ENCODE data around the gene RERE. TPM values are rescaled to one million over a fixed set of nuclear protein-coding genes. Genes with fewer than 3 reads are reported as not detected.

RERE gene
- total and polyA plus RNA-seq, 7 donors = 38.8 to 308 (median 99.7) TPM

DNA sequence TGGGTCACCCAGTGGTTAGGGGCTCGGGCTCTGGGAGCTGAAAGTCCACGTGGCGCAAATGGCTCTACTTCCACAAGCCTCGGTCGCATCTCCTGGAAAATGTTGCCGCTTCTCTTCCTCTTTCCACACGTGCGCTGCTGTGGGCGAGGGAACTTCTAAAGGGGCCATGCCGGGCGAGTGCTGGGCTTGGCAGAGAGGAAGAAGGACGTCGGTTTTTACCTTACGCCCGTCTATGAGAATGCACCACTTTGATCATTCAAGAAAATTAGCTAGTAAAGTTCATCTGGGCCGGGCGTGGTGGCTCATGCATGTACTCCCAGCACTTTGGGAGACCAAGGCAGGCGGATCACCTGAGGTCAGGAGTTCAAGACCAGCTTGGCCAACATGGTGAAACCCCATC, 489.2 kb downstream of the RERE start:
- intact Hi-C loops (cut with DNase I) = no loop called here
- Histone ChIP-seq H3K4me1 (peaks cover 10% of the 10 kb centered on the region), H3K27ac (no peak overlapping the region), H3K9me3 (no peaks in the 10 kb centered on the region), H3K4me3 (no peak overlapping the region), H3K27me3 (ENCODE audit: insufficient read depth in 3 of 3, low read length in 2 of 3) (no peaks in the 10 kb centered on the region), H3K36me3 (ENCODE audit: insufficient read depth in 1 of 2, low read depth in 1 of 2) (no peaks in the 10 kb centered on the region)
- TF ChIP-seq CTCF (IDR thresholded peaks at IDR 0.05) = no peak
- DNase-seq (no peak), ATAC-seq (no peak)
- 94 to 96% (median 96%) methylated on average over 17 to 18 of the region's 18 CpGs for WGBS, 3 donors

GRCh38 chr1:8326265-8326664, 491.2 kb downstream of the RERE start:
- 93 to 94% (median 93%) methylated on average over 13 of the region's 13 CpGs for WGBS, 3 donors
- Histone ChIP-seq H3K27ac (no peak overlapping the region), H3K36me3 (ENCODE audit: insufficient read depth in 1 of 2, low read depth in 1 of 2) (no peaks in the 10 kb centered on the region), H3K9me3 (no peaks in the 10 kb centered on the region), H3K4me1 (peaks cover 10% of the 10 kb centered on the region), H3K27me3 (ENCODE audit: insufficient read depth in 3 of 3, low read length in 2 of 3) (no peaks in the 10 kb centered on the region), H3K4me3 (no peak overlapping the region)
- ATAC-seq (no peak), DNase-seq (no peak)
- intact Hi-C loops (cut with DNase I) = no loop called here
- no peak for TF ChIP-seq CTCF (IDR thresholded peaks at IDR 0.05)

- no peak for TF ChIP-seq CTCF (IDR thresholded peaks at IDR 0.05)
- no peak for ATAC-seq
- no peak overlapping the region for H3K27ac ChIP-seq
- no peak for DNase-seq
- H3K9me3 ChIP-seq = no peaks in the 10 kb centered on the region
- intact Hi-C loops (cut with DNase I) = no loop called here
- 95 to 97% (median 95%) methylated on average over 21 of the region's 21 CpGs for WGBS, 3 donors
- no peaks in the 10 kb centered on the region for H3K36me3 ChIP-seq (ENCODE audit: insufficient read depth in 1 of 2, low read depth in 1 of 2)
- H3K4me3 ChIP-seq = no peak overlapping the region
- H3K4me1 ChIP-seq = peaks cover 10% of the 10 kb centered on the region
- no peaks in the 10 kb centered on the region for H3K27me3 ChIP-seq (ENCODE audit: insufficient read depth in 3 of 3, low read length in 2 of 3)
These were observed 491.7 kb downstream of the RERE start for GRCh38 chr1:8325771-8326170.

DNA sequence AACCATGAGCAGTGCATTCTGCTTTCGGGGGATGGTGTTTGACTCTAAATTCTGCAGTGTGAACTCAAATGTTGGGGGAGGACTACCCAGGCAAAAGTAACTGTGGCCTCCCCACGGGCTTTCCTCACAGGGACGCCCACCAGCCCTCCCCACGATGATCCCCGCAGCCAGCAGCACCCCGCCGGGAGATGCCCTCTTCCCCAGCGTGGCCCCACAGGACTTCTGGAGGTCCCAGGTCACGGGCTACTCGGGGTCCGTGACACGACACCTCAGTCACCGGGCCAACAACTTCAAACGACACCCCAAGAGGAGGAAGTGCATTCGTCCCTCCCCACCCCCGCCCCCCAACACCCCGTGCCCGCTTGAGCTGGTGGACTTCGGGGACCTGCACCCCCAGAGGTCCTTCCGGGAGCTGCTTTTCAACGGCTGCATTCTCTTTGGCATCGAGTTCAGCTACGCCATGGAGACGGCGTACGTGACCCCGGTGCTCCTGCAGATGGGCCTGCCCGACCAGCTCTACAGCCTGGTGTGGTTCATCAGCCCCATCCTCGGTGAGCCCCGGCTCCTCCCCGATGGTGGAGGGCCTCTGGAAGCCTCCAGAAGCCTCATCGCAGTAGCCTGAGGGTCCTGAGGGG, 493.1 kb downstream of the RERE start:
- no peak for DNase-seq
- no peak overlapping the region for H3K4me3 ChIP-seq
- intact Hi-C loops (cut with DNase I) = no loop called here
- H3K36me3 ChIP-seq (ENCODE audit: insufficient read depth in 1 of 2, low read depth in 1 of 2) = no peaks in the 10 kb centered on the region
- no peaks in the 10 kb centered on the region for H3K9me3 ChIP-seq
- no peak for TF ChIP-seq CTCF (IDR thresholded peaks at IDR 0.05)
- peak in 1 of 4 donors; percentile 23 for ATAC-seq
- peaks cover 10% of the 10 kb centered on the region for H3K4me1 ChIP-seq
- 84 to 91% (median 89%) methylated on average over 28 to 32 of the region's 32 CpGs for WGBS, 3 donors
- no peaks in the 10 kb centered on the region for H3K27me3 ChIP-seq (ENCODE audit: insufficient read depth in 3 of 3, low read length in 2 of 3)
- no peak overlapping the region for H3K27ac ChIP-seq

DNA sequence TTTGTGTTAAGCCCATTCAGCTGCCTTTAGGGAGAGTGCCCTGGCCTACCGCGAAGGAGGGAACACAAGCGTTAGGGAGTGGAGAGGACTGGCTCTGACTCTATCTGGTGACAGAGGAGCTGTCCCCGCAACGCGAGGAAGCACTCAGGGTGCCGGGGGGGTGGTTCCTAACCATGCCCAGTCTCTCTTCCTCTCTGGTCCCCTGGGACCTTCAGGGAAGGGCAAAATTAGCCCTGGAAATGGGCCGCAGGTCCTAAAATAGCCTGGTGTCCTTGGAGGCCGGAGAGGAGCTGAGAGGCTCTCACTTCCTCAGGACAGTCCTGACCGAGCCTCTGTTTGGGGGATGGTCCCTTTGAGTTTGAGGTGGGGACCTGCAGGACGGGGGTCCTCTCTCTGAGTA, 493.7 kb downstream of the RERE start:
- Histone ChIP-seq H3K9me3 (no peaks in the 10 kb centered on the region), H3K4me3 (no peak overlapping the region), H3K27ac (no peak overlapping the region), H3K27me3 (ENCODE audit: insufficient read depth in 3 of 3, low read length in 2 of 3) (no peaks in the 10 kb centered on the region), H3K4me1 (peaks cover 10% of the 10 kb centered on the region), H3K36me3 (ENCODE audit: insufficient read depth in 1 of 2, low read depth in 1 of 2) (no peaks in the 10 kb centered on the region)
- DNase-seq (peak; percentile 69 to 94), ATAC-seq (peak; percentile 62 to 97 (median 94))
- TF ChIP-seq CTCF (IDR thresholded peaks at IDR 0.05) = no peak
- intact Hi-C loops (cut with DNase I) = no loop called here
- WGBS, 3 donors = 26 to 52% (median 47%) methylated on average over 11 of the region's 11 CpGs
